Measurements from ENCODE around the gene HMMR. TPM values are rescaled to one million over a fixed set of nuclear protein-coding genes. Genes with fewer than 3 reads are reported as not detected.

HMMR gene
- total RNA-seq, 1 donor from 2014 or later: 0.72 TPM

- intact Hi-C loops (cut with micrococcal nuclease): no loop called here
- ATAC-seq (no peak), DNase-seq (no peak)
Observed at GRCh38 chr5:163540696-163541095, 80.3 kb downstream of the HMMR start.

Other genes with a start within 250 kb of the HMMR start
- gene CCNG1, start 23.0 kb upstream of the HMMR start, total RNA-seq: 85.4 TPM
- gene NUDCD2, start 530 bp upstream of the HMMR start, total RNA-seq: 13.9 TPM
- gene MAT2B, start 45.0 kb downstream of the HMMR start, total RNA-seq: 62.5 TPM